HuH-7.5 (cell line): ENCODE data around the gene ZFYVE28.
A peak's percentile ranks its signal among the peaks of the same experiment; 100 is the strongest.

Experiments
- DNase-seq: peaks from one replicate; pipeline ENCODE4 v3.0.0; 2011; ENCODE audit warnings: low spot score

Gene ZFYVE28

DNA sequence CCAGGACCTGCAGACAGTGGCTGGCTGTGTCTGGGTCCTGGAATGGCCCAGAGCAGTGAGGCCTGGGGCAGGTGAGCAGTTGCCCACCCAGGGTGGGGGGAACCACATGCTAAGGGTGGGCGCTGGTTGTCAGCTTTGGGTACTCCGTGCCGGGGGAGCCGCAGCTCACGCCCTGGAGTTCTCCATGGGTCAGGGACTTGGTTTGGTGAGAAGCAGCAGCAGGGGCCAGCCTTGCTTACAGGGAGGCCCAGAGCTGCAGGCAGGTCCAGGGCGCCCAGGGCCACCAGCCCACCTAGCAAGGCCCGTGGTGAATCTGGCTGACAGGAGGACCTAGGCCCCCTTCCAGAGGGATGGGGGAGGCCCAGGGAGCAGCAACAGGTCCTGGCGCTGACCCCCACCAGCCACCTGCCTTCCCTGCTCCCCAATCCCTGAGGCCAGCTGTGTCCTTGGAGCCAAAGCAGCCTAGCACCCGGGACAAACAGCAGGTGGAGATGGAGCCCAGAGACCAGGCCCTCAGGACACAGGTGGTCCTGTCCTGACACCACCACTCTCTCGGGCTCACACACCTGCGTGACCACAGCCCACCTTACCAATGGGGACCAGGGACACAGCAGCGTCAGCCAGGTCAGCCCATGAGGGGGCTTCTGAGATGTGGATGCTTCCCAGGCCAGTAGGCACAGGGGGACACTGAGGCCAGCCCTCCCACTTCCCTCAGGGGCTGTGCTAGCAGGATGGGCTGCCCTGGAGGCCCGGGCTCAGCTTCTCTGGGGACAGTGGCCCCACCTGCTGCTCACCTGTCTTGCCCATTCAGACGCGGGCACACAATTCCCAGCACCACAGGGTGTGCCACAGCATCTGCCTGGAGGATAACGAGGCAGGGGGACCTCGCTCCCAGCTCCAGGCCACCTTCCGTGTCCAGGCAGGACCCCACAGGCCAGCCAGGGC, 160.1 kb downstream of the ZFYVE28 start:
- DNase-seq, result no peak

- DNase-seq, result no peak
These were observed 160.9 kb downstream of the ZFYVE28 start for GRCh38 chr4:2257361-2258081.

DNA sequence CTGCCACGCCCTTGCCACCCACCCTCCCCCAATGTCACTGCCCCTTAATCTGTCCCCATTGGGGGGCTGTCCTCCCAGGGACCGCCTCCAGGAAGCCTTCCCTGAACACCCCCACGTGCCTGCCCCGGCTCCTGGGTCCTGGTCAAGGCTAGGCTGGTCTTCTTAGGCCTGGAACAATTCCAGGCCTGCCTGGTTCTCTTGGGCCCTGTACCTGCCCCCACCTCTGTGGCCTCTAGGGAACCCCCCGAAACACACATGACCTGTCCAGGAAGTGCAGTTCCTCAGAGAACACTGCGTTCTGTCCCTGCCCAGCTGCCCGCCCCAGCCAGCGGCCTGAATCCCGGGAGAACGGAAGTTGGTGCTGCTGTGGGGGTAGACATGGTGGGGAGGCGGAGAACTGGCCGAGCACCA, 161.7 kb downstream of the ZFYVE28 start:
- DNase-seq, result no peak

DNA sequence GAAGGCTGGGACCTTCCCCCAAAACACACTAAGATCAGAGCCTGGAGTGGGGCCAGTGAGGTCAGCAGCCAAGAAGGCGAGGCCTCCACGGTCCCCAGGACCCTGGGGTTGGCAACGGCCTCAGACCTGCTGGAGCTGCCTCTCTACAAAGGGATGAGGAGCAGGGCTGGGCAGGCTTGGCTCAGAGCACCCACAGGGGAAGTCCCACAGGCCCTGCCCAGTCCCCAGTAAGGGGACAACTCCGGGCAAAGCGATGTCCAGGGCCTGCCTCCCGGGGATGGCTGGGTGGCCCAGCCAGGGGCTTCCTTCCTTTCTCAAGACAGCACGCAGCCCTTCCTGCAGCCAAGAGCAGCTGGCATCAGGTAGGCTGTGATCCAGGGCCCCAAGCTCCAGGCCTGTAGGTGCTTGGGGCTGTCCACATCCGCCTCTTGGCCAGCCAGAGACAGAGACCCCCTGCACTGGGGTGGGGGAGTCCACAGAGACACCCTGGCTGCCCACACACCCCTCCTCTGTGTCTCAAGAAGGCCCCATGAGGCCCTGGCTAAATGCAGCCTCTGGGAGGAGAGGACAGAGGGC, 162.2 kb downstream of the ZFYVE28 start:
- no peak for DNase-seq

GRCh38 chr4:2255501-2256155, 162.8 kb downstream of the ZFYVE28 start:
- DNase-seq, result no peak

GRCh38 chr4:2254665-2255500, 163.6 kb downstream of the ZFYVE28 start:
- DNase-seq, result no peak

GRCh38 chr4:2253160-2254084, 165.0 kb downstream of the ZFYVE28 start:
- peak; percentile 6 for DNase-seq

GRCh38 chr4:2252530-2253091, 165.8 kb downstream of the ZFYVE28 start:
- DNase-seq, result peak; percentile 13

DNA sequence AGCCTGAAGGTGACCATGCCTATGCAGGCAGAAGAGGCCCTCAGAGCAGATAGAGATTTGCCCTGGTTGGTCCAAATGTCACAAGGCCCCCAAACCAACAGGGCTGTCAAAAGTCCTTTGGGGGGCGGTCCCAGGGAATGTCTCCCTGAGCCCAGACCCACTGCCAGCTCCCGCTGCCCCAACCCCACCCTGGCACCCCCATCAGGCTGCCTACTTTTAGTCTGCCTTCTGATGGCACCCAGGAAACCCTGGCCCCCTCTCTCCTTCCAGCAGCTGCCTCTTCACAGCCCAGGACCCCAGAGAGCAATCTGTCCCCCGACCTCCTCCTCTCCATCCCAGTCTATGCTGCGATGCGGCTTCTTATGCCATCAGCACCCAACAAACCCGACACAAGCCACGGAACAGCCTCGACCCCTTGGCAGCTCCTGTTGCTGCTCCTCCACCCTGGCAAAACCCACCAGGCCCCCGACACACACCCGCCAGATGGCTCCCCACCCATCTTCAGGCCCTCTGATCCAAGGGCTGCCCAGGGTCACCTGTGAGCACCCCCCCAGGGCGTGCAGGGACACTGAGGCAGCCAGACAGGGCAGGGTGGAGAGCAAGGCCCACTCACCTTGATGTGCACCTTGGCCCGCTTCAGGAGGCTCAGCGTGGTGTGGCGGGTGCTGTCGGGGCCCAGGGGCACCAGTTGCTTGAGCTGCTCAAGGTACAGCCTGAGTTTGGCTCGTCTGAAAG, 166.5 kb downstream of the ZFYVE28 start:
- peak; percentile 7 for DNase-seq

DNA sequence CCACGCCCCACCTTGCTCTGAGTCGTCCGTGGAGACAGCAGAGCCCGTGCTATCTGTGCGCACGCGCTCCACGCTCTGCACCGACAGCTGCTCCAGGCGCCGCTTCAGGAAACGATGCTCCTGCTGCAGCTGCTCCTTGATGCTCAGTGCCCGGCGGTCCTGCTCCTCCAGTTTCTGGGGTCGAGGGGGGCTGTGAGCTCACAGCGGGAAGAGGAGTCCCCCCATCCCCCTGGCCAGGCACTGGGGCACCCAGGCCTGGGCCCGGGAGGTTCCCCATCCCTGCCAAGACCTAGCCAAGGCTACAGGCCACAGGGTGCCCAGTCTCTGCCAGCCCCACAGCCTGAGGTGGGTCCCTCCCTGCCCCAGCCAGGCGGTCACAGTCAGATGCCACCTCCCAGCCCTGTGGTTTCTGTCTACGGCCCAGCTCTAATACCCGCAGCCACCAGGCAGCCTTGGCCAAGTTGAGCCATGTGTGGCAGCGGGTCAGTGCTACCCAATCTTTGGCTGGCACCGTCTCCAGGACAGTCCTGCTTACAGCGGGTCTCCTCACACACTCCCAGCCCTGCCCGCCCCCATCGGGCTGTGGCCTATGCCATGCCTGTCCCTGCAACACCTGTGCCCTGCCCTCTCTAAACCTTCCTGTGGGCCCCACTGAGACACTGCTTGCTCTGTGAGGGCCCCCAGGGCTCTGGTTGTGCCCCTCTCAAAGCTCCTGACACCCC, 167.2 kb downstream of the ZFYVE28 start:
- peak; percentile 12 for DNase-seq

- DNase-seq, result peak; percentile 5
These were observed 167.9 kb downstream of the ZFYVE28 start for GRCh38 chr4:2250357-2251072.

GRCh38 chr4:2249526-2250356, 168.7 kb downstream of the ZFYVE28 start:
- no peak for DNase-seq

- no peak for DNase-seq
These were observed 169.6 kb downstream of the ZFYVE28 start for GRCh38 chr4:2248821-2249261.

- DNase-seq, result no peak
These were observed 170.2 kb downstream of the ZFYVE28 start for GRCh38 chr4:2248044-2248780.

GRCh38 chr4:2247128-2248043, 171.1 kb downstream of the ZFYVE28 start:
- no peak for DNase-seq
